ENCODE measurements around the gene GLI3.

GLI3 gene

GRCh38 chr7:41964849-41965745, 271.9 kb downstream of the GLI3 start:
- no peak for TF ChIP-seq EZH2phosphoT487 (IDR thresholded peaks at IDR 0.05; ENCODE audit: borderline replicate concordance)
- TF ChIP-seq CTCF (conservative IDR thresholded peaks at IDR 0.05; ENCODE audit: low read length): no peak
- Histone ChIP-seq H3K79me2 (ENCODE audit: insufficient read depth, low read length) (no peaks in the 10 kb centered on the region), H3K9me3 (ENCODE audit: insufficient read depth, low read depth, low read length) (no peaks in the 10 kb centered on the region), H3K27me3 (ENCODE audit: insufficient read depth, low read length, poor library complexity, severe bottlenecking) (no peaks in the 10 kb centered on the region), H3K4me1 (ENCODE audit: insufficient read depth, low read length, poor library complexity, severe bottlenecking) (no peaks in the 10 kb centered on the region), H3K36me3 (ENCODE audit: insufficient read depth, low read length) (no peaks in the 10 kb centered on the region), H3K4me3 (ENCODE audit: low read length, poor library complexity, severe bottlenecking) (no peak overlapping the region), H3F3A (ENCODE audit: low read depth) (no peaks in the 10 kb centered on the region), H3K9ac (ENCODE audit: low read depth, low read length, poor library complexity, severe bottlenecking) (no peak overlapping the region), H3K4me2 (ENCODE audit: low read depth, low read length, poor library complexity, severe bottlenecking) (no peak overlapping the region), H4K20me1 (ENCODE audit: insufficient read depth, low read length, poor library complexity, severe bottlenecking) (no peaks in the 10 kb centered on the region), H3K9me2 (replicated peaks; ENCODE audit: low read depth, low read length) (no peaks in the 10 kb centered on the region), H2AFZ (ENCODE audit: low read length) (no peak overlapping the region)

- H3K4me3 ChIP-seq (ENCODE audit: low read length, poor library complexity, severe bottlenecking): no peak overlapping the region
- no peak overlapping the region for H3K9ac ChIP-seq (ENCODE audit: low read depth, low read length, poor library complexity, severe bottlenecking)
- no peaks in the 10 kb centered on the region for H3K36me3 ChIP-seq (ENCODE audit: insufficient read depth, low read length)
- no peaks in the 10 kb centered on the region for H3K9me2 ChIP-seq (replicated peaks; ENCODE audit: low read depth, low read length)
- H3F3A ChIP-seq (ENCODE audit: low read depth): no peaks in the 10 kb centered on the region
- H3K27me3 ChIP-seq (ENCODE audit: insufficient read depth, low read length, poor library complexity, severe bottlenecking): no peaks in the 10 kb centered on the region
- H3K4me2 ChIP-seq (ENCODE audit: low read depth, low read length, poor library complexity, severe bottlenecking): no peak overlapping the region
- H3K79me2 ChIP-seq (ENCODE audit: insufficient read depth, low read length): no peaks in the 10 kb centered on the region
- TF ChIP-seq EZH2phosphoT487 (IDR thresholded peaks at IDR 0.05; ENCODE audit: borderline replicate concordance): no peak
- TF ChIP-seq CTCF (conservative IDR thresholded peaks at IDR 0.05; ENCODE audit: low read length): no peak
- H3K4me1 ChIP-seq (ENCODE audit: insufficient read depth, low read length, poor library complexity, severe bottlenecking): no peaks in the 10 kb centered on the region
- no peak overlapping the region for H2AFZ ChIP-seq (ENCODE audit: low read length)
- H4K20me1 ChIP-seq (ENCODE audit: insufficient read depth, low read length, poor library complexity, severe bottlenecking): no peaks in the 10 kb centered on the region
- no peaks in the 10 kb centered on the region for H3K9me3 ChIP-seq (ENCODE audit: insufficient read depth, low read depth, low read length)
Measured at GRCh38 chr7:41964183-41964753, 272.7 kb downstream of the GLI3 start.

GRCh38 chr7:41956705-41957104, 280.3 kb downstream of the GLI3 start:
- no peak for TF ChIP-seq CTCF (conservative IDR thresholded peaks at IDR 0.05; ENCODE audit: low read length)
- TF ChIP-seq EZH2phosphoT487 (IDR thresholded peaks at IDR 0.05; ENCODE audit: borderline replicate concordance): no peak
- H2AFZ ChIP-seq (ENCODE audit: low read length): no peak overlapping the region
- H3K9me3 ChIP-seq (ENCODE audit: insufficient read depth, low read depth, low read length): no peaks in the 10 kb centered on the region
- H3K9ac ChIP-seq (ENCODE audit: low read depth, low read length, poor library complexity, severe bottlenecking): no peak overlapping the region
- no peaks in the 10 kb centered on the region for H3K79me2 ChIP-seq (ENCODE audit: insufficient read depth, low read length)
- no peaks in the 10 kb centered on the region for H3K4me1 ChIP-seq (ENCODE audit: insufficient read depth, low read length, poor library complexity, severe bottlenecking)
- no peaks in the 10 kb centered on the region for H3K9me2 ChIP-seq (replicated peaks; ENCODE audit: low read depth, low read length)
- H3K4me2 ChIP-seq (ENCODE audit: low read depth, low read length, poor library complexity, severe bottlenecking): no peak overlapping the region
- no peaks in the 10 kb centered on the region for H3F3A ChIP-seq (ENCODE audit: low read depth)
- no peaks in the 10 kb centered on the region for H3K36me3 ChIP-seq (ENCODE audit: insufficient read depth, low read length)
- no peak overlapping the region for H3K4me3 ChIP-seq (ENCODE audit: low read length, poor library complexity, severe bottlenecking)
- H4K20me1 ChIP-seq (ENCODE audit: insufficient read depth, low read length, poor library complexity, severe bottlenecking): no peaks in the 10 kb centered on the region
- H3K27me3 ChIP-seq (ENCODE audit: insufficient read depth, low read length, poor library complexity, severe bottlenecking): no peaks in the 10 kb centered on the region

Data from Loucy (cell line).